Ovary (tissue), 9 donors: ENCODE results near the gene NELFA. TPM values are rescaled to one million over a fixed set of nuclear protein-coding genes. Genes with fewer than 3 reads are reported as not detected.

Experiments
- DNase-seq, 5 donors: peaks; one replicate each; pipeline ENCODE4 v3.0.0-alpha.2; 2019 to 2020
- H3K27ac ChIP-seq, 2 donors: fragments of 200-600 bp; one replicate each; pipeline versions ENCODE4 v1.5.1 to v1.8.0; 2019 to 2022
- H3K27me3 ChIP-seq: fragments of 200-600 bp; one replicate; pipeline ENCODE4 v1.8.0; 2022
- H3K36me3 ChIP-seq: fragments of 200-600 bp; sonication (generic); one replicate; pipeline ENCODE4 v1.5.1; 2019
- H3K4me1 ChIP-seq: one replicate; pipeline ENCODE4 v1.8.1; 2013; ENCODE audit warnings: mild to moderate bottlenecking, moderate library complexity; ENCODE audit not compliant: insufficient read depth
- H3K4me3 ChIP-seq: fragments of 200-600 bp; sonication (generic); one replicate; pipeline ENCODE4 v1.5.1; 2017
- H3K9me3 ChIP-seq, 2 donors: fragments of 200-600 bp in 1 of 2; sonication (generic) in 1 of 2; one replicate each; pipeline versions ENCODE4 v1.5.1 to v1.8.1; 2013 to 2019; ENCODE audit warnings: mild to moderate bottlenecking in 1 of 2, moderate library complexity in 1 of 2
- CTCF ChIP-seq, 3 donors: fragments of 450-650 bp in 2 of 3; fragments of 200-600 bp in 1 of 3; IDR thresholded peaks; one replicate each; pipeline versions ENCODE4 v1.5.1 to v1.8.0; 2016 to 2022; ENCODE audit warnings: antibody characterized with exemption in 3 of 3, mild to moderate bottlenecking in 1 of 3
- EP300 ChIP-seq: sonication (generic); formaldehyde crosslinking; IDR thresholded peaks from one replicate; pipeline ENCODE4 v1.6.1; 2017; ENCODE audit warnings: antibody characterized with exemption
- POLR2A ChIP-seq: fragments of 450-650 bp; IDR thresholded peaks from one replicate; pipeline ENCODE4 v1.6.1; 2017; ENCODE audit warnings: antibody characterized with exemption, mild to moderate bottlenecking, moderate library complexity
- WGBS, 3 donors: extraction: QIAGEN DNeasy Blood & Tissue Kit in 1 of 3; methylation state at CpG; one replicate each; pipeline versions ENCODE4 v1.1.5 to v1.1.7; 2013 to 2017; 5-methylcytosine and 5-hydroxymethylcytosine counted together
- intact Hi-C, 4 donors: fragments of 100-400 bp; cut with DNase I; formaldehyde crosslinking; loops; one replicate each; pipeline versions ENCODE4 v1.11.0 to v1.15.1; 2022 to 2023
- polyA plus RNA-seq, 2 donors: library from polyadenylated mRNA; stranded (reverse); fragments of 200-250 nt in 1 of 2; fragments of 350-450 nt in 1 of 2; fragmentation: Illumina TruSeq in 1 of 2; extraction: RNeasy Lipid Tissue Mini Kit (QIAGEN cat#74804) in 1 of 2; gene quantifications; one replicate each; pipeline ENCODE4 v1.2.3, GENCODE V29; 2013 to 2014
- total RNA-seq, 7 donors: library from RNA; depleted of rRNA in 2 of 7; stranded (reverse); fragments of >200 nt in 2 of 7; fragmentation: NEBNext Ultra II Directional in 3 of 7; extraction: Animal tissue kit (Norgen Biotek cat#: 25700) in 3 of 7; gene quantifications; one replicate each; pipeline versions ENCODE4 v1.1.0 to v1.2.4, GENCODE V29; 2016 to 2023
- donor health status: DM: no; HTN: no; CAD: no; lungs with moderate emphysema.
- donor health status: DM: no; HTN: no; CAD: no.
- donor health status: Bipolar disorder and iron deficiency.
- donor health status: DM: yes; HTN: yes; CAD: no.
- donor health status: DM: no; HTN: no; CAD: no.
- donor health status: DM: yes; HTN: yes; CAD: no.

NELFA gene
- total and polyA plus RNA-seq, 9 donors, result 12.5 to 42.8 (median 30.8) TPM

- 95% methylated on average over 16 of the region's 16 CpGs for WGBS, 3 donors
- H3K27ac ChIP-seq, result no peak overlapping the region
- no peak for DNase-seq
Observed at GRCh38 chr4:1971456-1972200, 37.1 kb downstream of the NELFA start.

DNA sequence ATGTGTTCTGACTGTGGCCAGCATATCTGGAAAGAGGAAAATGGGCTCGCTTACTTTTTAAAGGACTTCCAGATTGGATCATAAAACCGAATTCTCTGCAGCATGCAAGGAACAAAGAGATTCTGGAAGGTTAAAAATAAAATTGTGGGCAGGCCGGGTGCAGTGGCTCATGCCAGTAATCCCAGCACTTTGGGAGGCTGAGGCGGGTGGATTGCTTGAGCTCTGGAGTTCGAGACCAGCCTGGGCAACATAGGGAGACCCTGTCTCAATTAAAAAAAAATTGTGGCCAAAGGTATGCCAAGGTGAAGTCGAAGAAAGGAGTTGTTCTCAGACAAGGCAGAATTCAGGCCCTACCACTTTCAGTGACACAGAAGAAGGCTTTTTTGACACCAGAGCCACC is 37.8 kb downstream of the NELFA start:
- Histone ChIP-seq H3K27ac (no peak overlapping the region), H3K27me3 (no peaks in the 10 kb centered on the region), H3K4me1 (no peaks in the 10 kb centered on the region), H3K9me3 (no peaks in the 10 kb centered on the region), H3K4me3 (no peak overlapping the region), H3K36me3 (no peaks in the 10 kb centered on the region)
- WGBS, 3 donors, result 92 to 96% (median 95%) methylated on average over 6 of the region's 6 CpGs
- intact Hi-C loops, result no loop called here
- no peak for TF ChIP-seq CTCF (IDR thresholded peaks at IDR 0.05)
- TF ChIP-seq EP300, result no peak
- TF ChIP-seq POLR2A, result no peak
- no peak for DNase-seq

More at GRCh38 chr4:1971456-1972200, 37.1 kb downstream of the NELFA start:
- Histone ChIP-seq H3K27me3 (no peaks in the 10 kb centered on the region), H3K4me1 (no peaks in the 10 kb centered on the region), H3K36me3 (no peaks in the 10 kb centered on the region), H3K4me3 (no peak overlapping the region), H3K9me3 (no peaks in the 10 kb centered on the region)
- intact Hi-C loops, result no loop called here
- TF ChIP-seq EP300 (no peak), CTCF (IDR thresholded peaks at IDR 0.05) (no peak), POLR2A (no peak)

DNA sequence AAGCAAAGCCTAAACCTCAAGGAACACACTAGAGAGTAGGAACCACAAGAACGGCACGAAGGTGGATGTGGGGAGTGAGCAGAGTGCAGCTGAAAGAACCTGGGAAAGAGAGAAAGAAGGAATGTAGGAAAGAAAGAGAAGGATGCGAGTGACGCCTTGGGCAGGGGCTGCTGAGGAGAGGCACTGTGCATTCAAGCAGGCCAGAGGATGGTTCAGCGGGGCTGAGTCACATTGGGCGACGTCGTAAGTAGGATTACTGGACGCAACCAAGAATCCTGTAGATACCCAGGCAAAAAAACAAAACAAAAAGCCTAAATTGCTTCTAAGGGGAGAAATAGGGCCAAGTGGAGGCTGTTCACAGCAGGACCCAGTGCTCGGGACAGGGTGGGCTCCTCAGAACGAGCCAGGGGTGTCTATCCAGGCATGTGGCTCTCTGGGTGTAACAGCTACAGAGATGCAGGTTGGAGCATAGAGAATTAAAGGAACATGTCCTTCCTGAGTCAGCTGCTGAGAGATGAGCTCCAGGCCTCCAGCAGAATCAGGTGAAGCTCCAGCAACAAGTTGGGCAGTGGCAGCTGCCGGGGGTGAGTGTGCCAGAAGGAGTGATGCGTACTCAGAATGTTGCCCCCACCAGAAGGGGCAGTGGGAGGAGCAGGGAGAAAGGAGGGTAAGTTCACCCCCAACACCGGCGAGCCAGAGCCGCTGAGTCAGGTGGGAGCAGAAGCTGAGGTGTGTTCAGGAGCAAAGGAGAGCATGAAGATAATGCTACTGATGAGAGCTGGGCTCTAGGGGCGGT is 38.6 kb downstream of the NELFA start:
- H3K9me3 ChIP-seq, result no peaks in the 10 kb centered on the region
- no peaks in the 10 kb centered on the region for H3K27me3 ChIP-seq
- 92 to 96% (median 93%) methylated on average over 17 of the region's 17 CpGs for WGBS, 3 donors
- no peaks in the 10 kb centered on the region for H3K4me1 ChIP-seq
- no peaks in the 10 kb centered on the region for H3K36me3 ChIP-seq
- H3K27ac ChIP-seq, result no peak overlapping the region
- DNase-seq, result no peak
- intact Hi-C loops, result no loop called here
- no peak for TF ChIP-seq EP300
- no peak for TF ChIP-seq POLR2A
- no peak for TF ChIP-seq CTCF (IDR thresholded peaks at IDR 0.05)
- no peak overlapping the region for H3K4me3 ChIP-seq

DNA sequence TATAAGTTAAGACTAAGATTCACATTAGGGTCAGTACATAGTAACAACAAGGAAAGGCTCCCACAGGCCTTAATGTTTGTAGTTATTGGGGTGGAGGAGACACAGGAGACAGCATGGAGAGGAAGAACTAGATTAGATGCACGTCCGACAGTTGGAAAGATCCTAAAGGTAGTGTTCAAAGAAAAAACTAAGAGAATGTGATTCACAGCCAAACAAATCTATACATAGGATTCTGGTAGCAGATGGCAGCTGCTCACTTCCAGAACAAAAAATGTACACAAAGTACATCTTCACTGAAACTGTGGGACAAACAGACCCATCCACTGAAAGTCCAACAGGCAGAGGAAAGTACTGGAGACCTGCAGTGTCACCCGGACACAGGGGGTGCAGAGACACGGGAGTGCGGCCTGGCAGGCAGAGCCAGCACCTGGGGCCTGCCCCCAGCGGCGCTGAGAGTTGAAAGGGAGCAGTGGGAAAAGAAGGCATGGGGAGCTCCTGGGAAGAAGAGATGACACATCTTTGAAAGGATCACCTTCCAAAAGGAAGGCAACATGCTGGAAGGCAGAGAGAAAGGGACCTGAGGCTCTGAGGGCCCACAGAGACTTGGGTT is 40.0 kb downstream of the NELFA start:
- Histone ChIP-seq H3K27ac (no peak overlapping the region), H3K36me3 (no peaks in the 10 kb centered on the region), H3K4me1 (no peaks in the 10 kb centered on the region), H3K4me3 (no peak overlapping the region), H3K27me3 (no peaks in the 10 kb centered on the region), H3K9me3 (no peaks in the 10 kb centered on the region)
- intact Hi-C loops, result no loop called here
- 92% methylated on average over 7 of the region's 7 CpGs for WGBS, 3 donors
- no peak for DNase-seq
- TF ChIP-seq EP300, result no peak
- no peak for TF ChIP-seq POLR2A
- TF ChIP-seq CTCF (IDR thresholded peaks at IDR 0.05), result no peak
